Occipital lobe (tissue), 1 donor: ENCODE data around the gene MYOZ2. TPM values are rescaled to one million over a fixed set of nuclear protein-coding genes. Genes with fewer than 3 reads are reported as not detected.

Experiments used
- total RNA-seq: library from RNA; depleted of rRNA; stranded (reverse); fragments of >200 nt; gene quantifications from one replicate; pipeline ENCODE4 v1.2.3, GENCODE V29; 2014

The MYOZ2 gene
- total RNA-seq, 1 donor from 2014 or later, result 0.62 TPM

Other genes starting within 250 kb of the MYOZ2 start
- 2.3 TPM for gene SYNPO2, start 247.0 kb upstream of the MYOZ2 start, total RNA-seq
- gene USP53, start 76.9 kb downstream of the MYOZ2 start, total RNA-seq, result 16.2 TPM
- not detected for gene FABP2, start 186.3 kb downstream of the MYOZ2 start, total RNA-seq